ENCODE measurements around the gene C1QTNF1. TPM values are rescaled to one million over a fixed set of nuclear protein-coding genes. Genes with fewer than 3 reads are reported as not detected.

The C1QTNF1 gene
- polyA plus RNA-seq, 1 of the 3 experiments (the other 2 are of a cell fraction) = 14.3 TPM

- no peak for TF ChIP-seq REST (IDR thresholded peaks at IDR 0.05; ENCODE audit: low read depth, low read length)
- no peak for TF ChIP-seq CTCF (IDR thresholded peaks at IDR 0.05)
- no peak for TF ChIP-seq RFX5 (IDR thresholded peaks at IDR 0.05; ENCODE audit: low read length)
- no peak for TF ChIP-seq USF1 (IDR thresholded peaks at IDR 0.05; ENCODE audit: borderline replicate concordance, low read depth)
Observed at GRCh38 chr17:79054200-79054960, 30.4 kb downstream of the C1QTNF1 start (continued).

- no peaks in the 10 kb centered on the region for H3F3A ChIP-seq (replicated peaks; ENCODE audit: insufficient read depth)
- no peaks in the 10 kb centered on the region for H3K79me2 ChIP-seq (ENCODE audit: insufficient read depth)
- no peaks in the 10 kb centered on the region for H4K20me1 ChIP-seq (ENCODE audit: insufficient read depth)
- no peak overlapping the region for H3K27ac ChIP-seq (ENCODE audit: low read depth in 2 of 2, low read length in 1 of 2)
- H3K4me1 ChIP-seq (ENCODE audit: control insufficient read depth in 1 of 2, insufficient read depth in 2 of 2, low read depth in 1 of 2, low read length in 1 of 2) = no peaks in the 10 kb centered on the region
- H3K4me3 ChIP-seq (ENCODE audit: low read depth in 2 of 2, low read length in 1 of 2) = no peak overlapping the region
- 80% methylated on average over 5 of the region's 5 CpGs for WGBS (ENCODE audit: low lambda C conversion rate)
- H3K9me2 ChIP-seq = no peaks in the 10 kb centered on the region
- H3K9me3 ChIP-seq = no peaks in the 10 kb centered on the region
- no peak overlapping the region for H3K9ac ChIP-seq
- H2AFZ ChIP-seq (ENCODE audit: low read depth) = no peak overlapping the region
- no peaks in the 10 kb centered on the region for H3K36me3 ChIP-seq (replicated peaks in 1 of 2; ENCODE audit: control insufficient read depth in 1 of 2, insufficient read depth in 2 of 2, low read length in 1 of 2)
- DNase-seq = no peak
- TF ChIP-seq GABPA (IDR thresholded peaks at IDR 0.05; ENCODE audit: low read depth) (no peak), POLR2AphosphoS5 (IDR thresholded peaks at IDR 0.05; ENCODE audit: low read depth, low read length) (no peak), ZBTB33 (IDR thresholded peaks at IDR 0.05; ENCODE audit: borderline replicate concordance, low read depth) (no peak)
- no peak overlapping the region for H3K4me2 ChIP-seq
- ChIA-PET POLR2A (no interaction called here), CTCF (interaction anchor here (2.2 to 25.7 kb wide), 5 partner anchors 10 to 337 kb away, joined by 5 to 529 read pairs (median 12); partner anchors contain the start of gene C1QTNF1)
- no peaks in the 10 kb centered on the region for H3K27me3 ChIP-seq (ENCODE audit: insufficient read depth)
Observed at GRCh38 chr17:79055197-79055596, 31.2 kb downstream of the C1QTNF1 start.

Data from SK-N-SH (cell line).